H9 (cell line): Measurements from ENCODE around the gene ENOSF1. TPM values are rescaled to one million over a fixed set of nuclear protein-coding genes. Genes with fewer than 3 reads are reported as not detected.

ENCODE experiments used
- DNase-seq: peaks from one replicate; pipeline ENCODE4 v3.0.0-alpha.2; 2017
- H2AFZ ChIP-seq: one replicate; pipeline ENCODE4 v1.6.1; 2013; ENCODE audit warnings: mild to moderate bottlenecking, low read length, control low read depth, moderate library complexity
- H2AK5ac ChIP-seq: 2 replicates; pipeline ENCODE4 v1.6.1; 2013; ENCODE audit warnings: low read length, control low read depth, mixed read lengths; ENCODE audit not compliant: insufficient read length
- H2BK120ac ChIP-seq: one replicate; pipeline ENCODE4 v1.6.1; 2013; ENCODE audit warnings: low read depth, mild to moderate bottlenecking, low read length, control low read depth, inconsistent platforms; ENCODE audit not compliant: poor library complexity, severe bottlenecking
- H2BK12ac ChIP-seq: 2 replicates; pipeline ENCODE4 v1.6.1; 2013; ENCODE audit warnings: low read length, control low read depth, mixed read lengths, low read depth; ENCODE audit not compliant: insufficient read length
- H2BK15ac ChIP-seq: 2 replicates; pipeline ENCODE4 v1.6.1; 2013; ENCODE audit warnings: low read depth, low read length, control low read depth
- H2BK20ac ChIP-seq: one replicate; pipeline ENCODE4 v1.6.1; 2013; ENCODE audit warnings: low read depth, mild to moderate bottlenecking, low read length, control low read depth, inconsistent platforms; ENCODE audit not compliant: poor library complexity, severe bottlenecking
- H2BK5ac ChIP-seq: 2 replicates; pipeline ENCODE4 v1.6.1; 2013; ENCODE audit warnings: low read length, control low read depth, mixed read lengths; ENCODE audit not compliant: insufficient read length
- H3K14ac ChIP-seq: 2 replicates; pipeline ENCODE4 v1.6.1; 2013; ENCODE audit warnings: low read length, control low read depth; ENCODE audit not compliant: insufficient read depth
- H3K18ac ChIP-seq: 2 replicates; pipeline ENCODE4 v1.6.1; 2013; ENCODE audit warnings: low read depth, mild to moderate bottlenecking, mixed read lengths, low read length, control low read depth; ENCODE audit not compliant: insufficient read length
- H3K23ac ChIP-seq: 2 replicates; pipeline ENCODE4 v1.6.1; 2013; ENCODE audit warnings: low read length, control low read depth, mixed read lengths, low read depth; ENCODE audit not compliant: insufficient read length
- H3K23me2 ChIP-seq: 2 replicates; pipeline ENCODE4 v1.6.1; 2013; ENCODE audit warnings: low read depth, mild to moderate bottlenecking, mixed read lengths, low read length, control low read depth; ENCODE audit not compliant: insufficient read length, poor library complexity, severe bottlenecking
- H3K27ac ChIP-seq: 2 replicates; pipeline ENCODE4 v1.5.1; 2013; ENCODE audit warnings: low read length, control low read depth, mixed read lengths, low read depth; ENCODE audit not compliant: insufficient read length
- H3K27me3 ChIP-seq: 2 replicates; pipeline ENCODE4 v1.6.1; 2013; ENCODE audit warnings: low read length, control low read depth, inconsistent platforms; ENCODE audit not compliant: insufficient read depth
- H3K4ac ChIP-seq: 2 replicates; pipeline ENCODE4 v1.6.1; 2013; ENCODE audit warnings: low read depth, mild to moderate bottlenecking, control low read depth, inconsistent platforms, low read length, moderate library complexity
- H3K4me1 ChIP-seq: 2 replicates; pipeline ENCODE4 v1.6.1; 2013; ENCODE audit warnings: low read length, control low read depth, inconsistent platforms; ENCODE audit not compliant: insufficient read depth
- H3K4me2 ChIP-seq: 2 replicates; pipeline ENCODE4 v1.6.1; 2013; ENCODE audit warnings: low read length, control low read depth, mixed read lengths; ENCODE audit not compliant: insufficient read length, insufficient read depth
- H3K56ac ChIP-seq: 2 replicates; pipeline ENCODE4 v1.6.1; 2013; ENCODE audit warnings: low read depth, mild to moderate bottlenecking, mixed read lengths, low read length, control low read depth; ENCODE audit not compliant: insufficient read length
- H3K79me1 ChIP-seq: 2 replicates; pipeline ENCODE4 v1.6.1; 2013; ENCODE audit warnings: low read depth, mild to moderate bottlenecking, moderate library complexity, low read length, control low read depth, inconsistent platforms; ENCODE audit not compliant: insufficient read depth, poor library complexity, severe bottlenecking
- H3K79me2 ChIP-seq: 2 replicates; pipeline ENCODE4 v1.6.1; 2013; ENCODE audit warnings: low read length, control low read depth, inconsistent platforms; ENCODE audit not compliant: insufficient read depth
- H3K9ac ChIP-seq: 2 replicates; pipeline ENCODE4 v1.6.1; 2013; ENCODE audit warnings: low read length, control low read depth, mixed read lengths; ENCODE audit not compliant: insufficient read length; ENCODE audit errors: extremely low read depth
- H3K9me3 ChIP-seq: one replicate; pipeline ENCODE4 v1.6.1; 2013; ENCODE audit warnings: low read depth, low read length, inconsistent platforms; ENCODE audit not compliant: control insufficient read depth
- H3T11ph ChIP-seq: one replicate; pipeline ENCODE4 v1.6.1; 2013; ENCODE audit warnings: mild to moderate bottlenecking, low read length, control low read depth, inconsistent platforms
- H4K20me1 ChIP-seq: one replicate; pipeline ENCODE4 v1.6.1; 2013; ENCODE audit not compliant: control insufficient read depth, insufficient read length, insufficient read depth
- H4K5ac ChIP-seq: 2 replicates; pipeline ENCODE4 v1.6.1; 2013; ENCODE audit warnings: low read depth, mild to moderate bottlenecking, mixed read lengths, low read length, control low read depth; ENCODE audit not compliant: insufficient read length
- H4K8ac ChIP-seq: replicated peaks from 2 replicates; pipeline ENCODE4 v1.6.1; 2013; ENCODE audit warnings: low read length, control low read depth, mixed read lengths, low read depth; ENCODE audit not compliant: insufficient read length
- H4K91ac ChIP-seq: 2 replicates; pipeline ENCODE4 v1.6.1; 2013; ENCODE audit warnings: low read depth, mild to moderate bottlenecking, moderate library complexity, mixed read lengths, low read length, control low read depth; ENCODE audit not compliant: insufficient read length
- H3K27ac Mint-ChIP-seq, 3 experiments: 2 replicates in 2 of 3; 3 replicates in 1 of 3; pipeline ENCODE4 v1.8.0; 2020 to 2021; ENCODE audit warnings: mixed read lengths in 3 of 3, mild to moderate bottlenecking in 1 of 3, moderate library complexity in 1 of 3
- H3K27me3 Mint-ChIP-seq: 2 replicates; pipeline ENCODE4 v1.8.0; 2021; ENCODE audit warnings: low read depth, mild to moderate bottlenecking, moderate library complexity, mixed read lengths
- H3K36me3 Mint-ChIP-seq, 3 experiments: 2 replicates in 2 of 3; 3 replicates in 1 of 3; pipeline ENCODE4 v1.8.0; 2020 to 2021; ENCODE audit warnings: low read depth in 3 of 3, mixed read lengths in 3 of 3; ENCODE audit not compliant: insufficient read depth in 1 of 3
- H3K4me1 Mint-ChIP-seq, 2 experiments: 2 replicates each; pipeline ENCODE4 v1.8.0; 2020; ENCODE audit warnings: mixed read lengths in 2 of 2
- H3K4me3 Mint-ChIP-seq, 2 experiments: 2 replicates in 1 of 2; 3 replicates in 1 of 2; pipeline ENCODE4 v1.8.0; 2020 to 2021; ENCODE audit warnings: mild to moderate bottlenecking in 2 of 2, mixed read lengths in 2 of 2, moderate library complexity in 1 of 2
- H3K9me3 Mint-ChIP-seq, 2 experiments: 2 replicates in 1 of 2; 3 replicates in 1 of 2; pipeline ENCODE4 v1.8.0; 2020; ENCODE audit warnings: mild to moderate bottlenecking in 2 of 2, mixed read lengths in 2 of 2, moderate library complexity in 1 of 2
- WGBS: extraction: QIAGEN DNeasy Blood & Tissue Kit; methylation state at CpG from one replicate; pipeline ENCODE4 v1.1.7; 2013; ENCODE audit warnings: missing lambda C conversion rate, low lambda C conversion rate, mixed read lengths; ENCODE audit not compliant: insufficient read length; ENCODE audit errors: extremely low coverage; 5-methylcytosine and 5-hydroxymethylcytosine counted together
- total RNA-seq: library from RNA; stranded (reverse); gene quantifications from 2 replicates; pipeline ENCODE4 v1.2.1, GENCODE V29; 2021
- TF ChIP-seq, protein P1 (sequence below): fragments of 200-600 bp; sonication (generic); conservative IDR thresholded peaks from 3 replicates; pipeline ENCODE4 v1.8.0; 2021; ENCODE audit warnings: antibody characterized with exemption, mild to moderate bottlenecking

ENOSF1 gene
- total RNA-seq, 1 experiment from 2014 or later, result 40.3 TPM

- H3K27me3 ChIP-seq, result no peaks in the 10 kb centered on the region
- H3K9me3 Mint-ChIP-seq, result no peaks in the 10 kb centered on the region; a peak in 2 of 5 replicates
- H3K27ac ChIP-seq, result no peak overlapping the region
These were observed 77.3 kb downstream of the ENOSF1 start for GRCh38 chr18:635171-635570.

More at GRCh38 chr18:635171-635570, 77.3 kb downstream of the ENOSF1 start:
- H2BK15ac ChIP-seq, result no peak overlapping the region
- H2BK12ac ChIP-seq, result no peak overlapping the region
- DNase-seq, result peak; percentile 58
- no peak overlapping the region for H3K56ac ChIP-seq
- no peak overlapping the region for H2AFZ ChIP-seq
- no peak overlapping the region for H3K23ac ChIP-seq
- H3K4me1 ChIP-seq, result no peaks in the 10 kb centered on the region
- H4K20me1 ChIP-seq, result no peaks in the 10 kb centered on the region
- no peak overlapping the region for H2BK20ac ChIP-seq
- TF ChIP-seq, protein P1, sequence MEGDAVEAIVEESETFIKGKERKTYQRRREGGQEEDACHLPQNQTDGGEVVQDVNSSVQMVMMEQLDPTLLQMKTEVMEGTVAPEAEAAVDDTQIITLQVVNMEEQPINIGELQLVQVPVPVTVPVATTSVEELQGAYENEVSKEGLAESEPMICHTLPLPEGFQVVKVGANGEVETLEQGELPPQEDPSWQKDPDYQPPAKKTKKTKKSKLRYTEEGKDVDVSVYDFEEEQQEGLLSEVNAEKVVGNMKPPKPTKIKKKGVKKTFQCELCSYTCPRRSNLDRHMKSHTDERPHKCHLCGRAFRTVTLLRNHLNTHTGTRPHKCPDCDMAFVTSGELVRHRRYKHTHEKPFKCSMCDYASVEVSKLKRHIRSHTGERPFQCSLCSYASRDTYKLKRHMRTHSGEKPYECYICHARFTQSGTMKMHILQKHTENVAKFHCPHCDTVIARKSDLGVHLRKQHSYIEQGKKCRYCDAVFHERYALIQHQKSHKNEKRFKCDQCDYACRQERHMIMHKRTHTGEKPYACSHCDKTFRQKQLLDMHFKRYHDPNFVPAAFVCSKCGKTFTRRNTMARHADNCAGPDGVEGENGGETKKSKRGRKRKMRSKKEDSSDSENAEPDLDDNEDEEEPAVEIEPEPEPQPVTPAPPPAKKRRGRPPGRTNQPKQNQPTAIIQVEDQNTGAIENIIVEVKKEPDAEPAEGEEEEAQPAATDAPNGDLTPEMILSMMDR, result no peak
- no peak overlapping the region for H3K18ac ChIP-seq
- no CpG with 5 or more reads among the region's 8 CpGs for WGBS
- H3K4me2 ChIP-seq, result peak overlapping the region; percentile 30
- H4K91ac ChIP-seq, result no peak overlapping the region
- peak overlapping the region in 2 of 3 experiments; percentile 52 to 85; a peak in 2 of 7 replicates for H3K27ac Mint-ChIP-seq
- H3T11ph ChIP-seq, result no peak overlapping the region
- no peak overlapping the region for H3K4ac ChIP-seq
- H2BK5ac ChIP-seq, result no peak overlapping the region
- no peaks in the 10 kb centered on the region for H3K79me1 ChIP-seq
- H4K8ac ChIP-seq, result no peak overlapping the region
- no peak overlapping the region for H2AK5ac ChIP-seq
- H4K5ac ChIP-seq, result no peak overlapping the region
- no peaks in the 10 kb centered on the region for H3K23me2 ChIP-seq
- H2BK120ac ChIP-seq, result no peak overlapping the region
- no peaks in the 10 kb centered on the region; the same call in none of the 2 replicates for H3K27me3 Mint-ChIP-seq
- no peaks in the 10 kb centered on the region for H3K79me2 ChIP-seq
- H3K9ac ChIP-seq, result no peak overlapping the region
- H3K14ac ChIP-seq, result no peak overlapping the region
- peak overlapping the region; percentile 39 to 61 for H3K4me3 Mint-ChIP-seq
- peaks cover 0 to 11% (median 4%) of the 10 kb centered on the region in 3 experiments; a peak in 4 of 7 replicates for H3K36me3 Mint-ChIP-seq
- H3K4me1 Mint-ChIP-seq, result peaks cover 21% of the 10 kb centered on the region in 2 experiments
- no peaks in the 10 kb centered on the region for H3K9me3 ChIP-seq
